ENCODE data around the gene VSTM2L. TPM values are rescaled to one million over a fixed set of nuclear protein-coding genes. Genes with fewer than 3 reads are reported as not detected.

The VSTM2L gene
- total and polyA plus RNA-seq, 2 of the 13 experiments (the other 11 are each of a cell fraction or from before 2014, with no cell fraction given) = not detected

- no peak for TF ChIP-seq ZNF431 (CRISPR knock-in tag; IDR thresholded peaks at IDR 0.05; ENCODE audit: borderline replicate concordance, low read depth)
- TF ChIP-seq MLX (CRISPR knock-in tag; IDR thresholded peaks at IDR 0.05) = no peak
- 0 out of 2 replicates have a peak, but pooled peaks have one; percentile 11 for TF ChIP-seq PPARG (CRISPR knock-in tag; conservative IDR thresholded peaks at IDR 0.05)
- no peak for TF ChIP-seq GATAD1 (CRISPR knock-in tag; IDR thresholded peaks at IDR 0.05)
- no peak for TF ChIP-seq ZNF512 (CRISPR knock-in tag; IDR thresholded peaks at IDR 0.05)
- TF ChIP-seq ZNF503 (CRISPR knock-in tag; IDR thresholded peaks at IDR 0.05) = no peak
- 0 out of 2 replicates have a peak, but pooled peaks have one; percentile 16 for TF ChIP-seq REPIN1 (CRISPR knock-in tag; IDR thresholded peaks at IDR 0.05; ENCODE audit: borderline replicate concordance, low read depth)
- peak; percentile 1 for TF ChIP-seq ZEB1 (IDR thresholded peaks at IDR 0.05; ENCODE audit: insufficient replicate concordance, low read depth)
- peak in 1 of 2 experiments; percentile 22; a peak in 1 of 4 replicates for TF ChIP-seq EP300 (IDR thresholded peaks at IDR 0.05; ENCODE audit: low read depth in 2 of 2, low read length in 2 of 2)
- no peak for TF ChIP-seq EP300 (CRISPR knock-in tag; IDR thresholded peaks at IDR 0.05; ENCODE audit: borderline replicate concordance)
- peak; percentile 82; the same call in 1 of the 2 replicates for TF ChIP-seq MEIS1 (CRISPR knock-in tag; IDR thresholded peaks at IDR 0.05; ENCODE audit: borderline replicate concordance)
- peak; percentile 69 for TF ChIP-seq CEBPG (CRISPR knock-in tag; IDR thresholded peaks at IDR 0.05)
- 0 out of 2 replicates have a peak, but pooled peaks have one; percentile 37 for TF ChIP-seq ZNF101 (CRISPR knock-in tag; IDR thresholded peaks at IDR 0.05; ENCODE audit: borderline replicate concordance, low read depth)
- no peak for TF ChIP-seq ZBTB7B (CRISPR knock-in tag; IDR thresholded peaks at IDR 0.05)
- TF ChIP-seq ZFP90 (CRISPR knock-in tag; IDR thresholded peaks at IDR 0.05; ENCODE audit: borderline replicate concordance) = 0 out of 2 replicates have a peak, but pooled peaks have one; percentile 44
- 0 out of 2 replicates have a peak, but pooled peaks have one; percentile 10 for TF ChIP-seq PHF8 (CRISPR knock-in tag; IDR thresholded peaks at IDR 0.05)
- TF ChIP-seq THAP7 (CRISPR knock-in tag; IDR thresholded peaks at IDR 0.05) = no peak
- TF ChIP-seq HNF1A (IDR thresholded peaks at IDR 0.05; ENCODE audit: low read depth) = peak; percentile 54; the same call in 1 of the 2 replicates
- TF ChIP-seq HNF1A (CRISPR knock-in tag; IDR thresholded peaks at IDR 0.05; ENCODE audit: borderline replicate concordance) = peak; percentile 29; the same call in 1 of the 2 replicates
Observed at GRCh38 chr20:37986044-37986858, 83.3 kb downstream of the VSTM2L start (continued).

Data from HepG2 (cell line).